B cell (primary cell): ENCODE results near the gene PPARD. TPM values are rescaled to one million over a fixed set of nuclear protein-coding genes. Genes with fewer than 3 reads are reported as not detected.
A peak's percentile ranks its signal among the peaks of the same experiment; 100 is the strongest.
"Not testable (repeated sequence)": the region's sequence is repeated elsewhere in the genome, so short reads cannot be mapped to it uniquely, and the experiment has no call there.

Experiments
- ATAC-seq: fragments of 200-7000 bp; cut with Tn5 transposase; one replicate; pipeline ENCODE4 v1.10.0; 2021; ENCODE audit warnings: low read depth, mild to moderate bottlenecking, moderate number of reproducible peaks, moderate library complexity
- CTCF ChIA-PET: fragments of 350-600 bp; sonication (Branson Sonifier 250); formaldehyde crosslinking; loops from one replicate; lab custom pipeline; 2021; ENCODE audit warnings: antibody characterized with exemption, inconsistent platforms; lab: Charles Lee
- POLR2A ChIA-PET: fragments of 350-600 bp; sonication (Branson Sonifier 250); formaldehyde crosslinking; loops from one replicate; lab custom pipeline; 2021; ENCODE audit warnings: antibody characterized with exemption; lab: Charles Lee
- DNase-seq: peaks from one replicate; pipeline ENCODE4 v3.0.0; 2013
- H2AFZ ChIP-seq: 2 replicates; pipeline ENCODE4 v1.6.1; 2012; ENCODE audit warnings: mild to moderate bottlenecking, low read depth, low read length; ENCODE audit not compliant: insufficient read depth, poor library complexity, severe bottlenecking
- H3K27ac ChIP-seq, 2 donors: 1 replicate in 1 of 2; 2 replicates in 1 of 2; pipeline ENCODE4 v1.5.1; 2012 to 2013; ENCODE audit warnings: low read length in 2 of 2, mild to moderate bottlenecking in 2 of 2, moderate library complexity in 1 of 2
- H3K27me3 ChIP-seq, 4 experiments: fragments of 200-600 bp in 1 of 4; sonication (generic) in 1 of 4; replicated peaks in 1 of 4; 1 replicate in 2 of 4; 2 replicates in 2 of 4; pipeline versions ENCODE4 v1.6.1 to v1.7.0; 2013 to 2016; ENCODE audit warnings: low read length in 3 of 4, mild to moderate bottlenecking in 2 of 4, mixed read lengths in 1 of 4, moderate library complexity in 1 of 4; ENCODE audit not compliant: insufficient read depth in 4 of 4, control insufficient read depth in 3 of 4; ENCODE audit errors: control extremely low read depth in 1 of 4
- H3K36me3 ChIP-seq, 2 experiments: replicated peaks in 1 of 2; 1 replicate in 1 of 2; 2 replicates in 1 of 2; pipeline versions ENCODE4 v1.6.1 to v1.7.1; 2013; ENCODE audit warnings: low read length in 1 of 2; ENCODE audit not compliant: insufficient read depth in 2 of 2, control insufficient read depth in 1 of 2; ENCODE audit errors: control extremely low read depth in 1 of 2, extremely low read depth in 1 of 2
- H3K4me1 ChIP-seq, 2 donors: fragments of 200-600 bp in 1 of 2; sonication (generic) in 1 of 2; 1 replicate in 1 of 2; 2 replicates in 1 of 2; pipeline versions ENCODE4 v1.5.1 to v1.6.1; 2013 to 2017; ENCODE audit warnings: low read length in 2 of 2; ENCODE audit not compliant: control insufficient read depth in 2 of 2, insufficient read depth in 2 of 2
- H3K4me2 ChIP-seq: replicated peaks from 2 replicates; pipeline ENCODE3; 2012; ENCODE audit warnings: mild to moderate bottlenecking, low read depth, low read length; ENCODE audit not compliant: poor library complexity, severe bottlenecking
- H3K4me3 ChIP-seq, 5 experiments: fragments of 200-600 bp in 1 of 5; sonication (generic) in 1 of 5; 1 replicate in 3 of 5; 2 replicates in 2 of 5; pipeline versions ENCODE4 v1.5.1 to v1.7.0; 2011 to 2016; ENCODE audit warnings: low read length in 4 of 5, mild to moderate bottlenecking in 4 of 5, low read depth in 2 of 5, control low read depth in 1 of 5, moderate library complexity in 1 of 5; ENCODE audit not compliant: insufficient read depth in 1 of 5; ENCODE audit errors: control extremely low read depth in 1 of 5, extremely low read depth in 1 of 5
- H3K79me2 ChIP-seq: fragments of 200-600 bp; sonication (generic); one replicate; pipeline ENCODE4 v1.6.0; 2016; ENCODE audit warnings: low read length; ENCODE audit not compliant: control insufficient read depth, insufficient read depth
- H3K9ac ChIP-seq: fragments of 200-600 bp; sonication (generic); 2 replicates; pipeline ENCODE4 v1.6.1; 2017; ENCODE audit warnings: mild to moderate bottlenecking, low read length, moderate library complexity
- H3K9me3 ChIP-seq, 3 donors: one replicate each; pipeline versions ENCODE4 v1.6.1 to v1.7.1; 2013; ENCODE audit warnings: low read length in 2 of 3; ENCODE audit not compliant: control insufficient read depth in 2 of 3, insufficient read depth in 1 of 3; ENCODE audit errors: control extremely low read depth in 1 of 3
- H4K20me1 ChIP-seq: 2 replicates; pipeline ENCODE4 v1.6.0; 2012; ENCODE audit warnings: mild to moderate bottlenecking, low read length; ENCODE audit not compliant: insufficient read depth, control insufficient read depth, poor library complexity, severe bottlenecking
- H3K27ac Mint-ChIP-seq: one replicate; pipeline ENCODE4 v1.8.0; 2021; ENCODE audit warnings: mixed read lengths
- H3K27me3 Mint-ChIP-seq: one replicate; pipeline ENCODE4 v1.8.0; 2021; ENCODE audit warnings: mixed read lengths
- H3K4me1 Mint-ChIP-seq: one replicate; pipeline ENCODE4 v1.8.0; 2021; ENCODE audit warnings: mixed read lengths
- H3K4me3 Mint-ChIP-seq: one replicate; pipeline ENCODE4 v1.8.0; 2021; ENCODE audit warnings: mixed read lengths
- H3K9me3 Mint-ChIP-seq: one replicate; pipeline ENCODE4 v1.8.0; 2022; ENCODE audit warnings: mixed read lengths; ENCODE audit not compliant: insufficient read depth
- EZH2 ChIP-seq: IDR thresholded peaks from 2 replicates; pipeline ENCODE4 v1.6.1; 2012; ENCODE audit warnings: borderline replicate concordance, low read depth, mild to moderate bottlenecking, moderate library complexity, low read length; ENCODE audit not compliant: insufficient read depth, poor library complexity, severe bottlenecking
- WGBS: methylation state at CpG from one replicate; pipeline ENCODE4 v1.1.5; 2013; ENCODE audit warnings: missing lambda C conversion rate; ENCODE audit not compliant: insufficient coverage; 5-methylcytosine and 5-hydroxymethylcytosine counted together
- intact Hi-C: fragments of 100-400 bp; cut with micrococcal nuclease; formaldehyde crosslinking; loops from one replicate; pipeline ENCODE4 v1.10.0; 2022
- polyA plus RNA-seq: library from polyadenylated mRNA; depleted of rRNA; stranded (reverse); fragments of >200 nt; gene quantifications from 2 replicates; pipeline ENCODE4 v1.2.3, GENCODE V29; 2012
- total RNA-seq, 2 donors: library from RNA; stranded (reverse); fragments of 120-200 nt in 1 of 2; gene quantifications; 1 replicate in 1 of 2; 2 replicates in 1 of 2; pipeline versions ENCODE4 v1.2.3 to v1.2.4, GENCODE V29; 2013 to 2022

PPARD gene
- total and polyA plus RNA-seq, 2 donors (not counting 1 experiment from before 2014, with no cell fraction given), result 37.9 to 38.9 TPM

- H4K20me1 ChIP-seq, intact Hi-C loops, DNase-seq, H3K27ac ChIP-seq, H3K9me3 ChIP-seq, H3K4me3 Mint-ChIP-seq, H2AFZ ChIP-seq, H3K4me2 ChIP-seq, H3K9me3 Mint-ChIP-seq, H3K27me3 Mint-ChIP-seq, ATAC-seq, H3K9ac ChIP-seq, H3K4me3 ChIP-seq, H3K27ac Mint-ChIP-seq, H3K27me3 ChIP-seq: not testable (repeated sequence)
- CTCF ChIA-PET, result interaction anchor here (1.2 to 9.7 kb wide), 2 partner anchors 11 to 17 kb away, joined by 4 to 87 read pairs; partner anchors contain the start of gene DEF6
- POLR2A ChIA-PET, result interaction anchor here (0.7 kb wide), 1 partner anchor 1483 kb away, joined by 3 read pairs; no protein-coding TSS in a partner anchor
- Histone ChIP-seq H3K4me1 (peaks cover 51 to 65% of the 10 kb centered on the region in 2 donors), H3K79me2 (peaks cover 99% of the 10 kb centered on the region), H3K36me3 (peaks cover 0 to 50% of the 10 kb centered on the region in 2 experiments)
- WGBS, result no CpG with 5 or more reads among the region's 2 CpGs
- peaks cover 71% of the 10 kb centered on the region for H3K4me1 Mint-ChIP-seq
Observed at GRCh38 chr6:35308543-35308942, 33.8 kb upstream of the PPARD start.

DNA sequence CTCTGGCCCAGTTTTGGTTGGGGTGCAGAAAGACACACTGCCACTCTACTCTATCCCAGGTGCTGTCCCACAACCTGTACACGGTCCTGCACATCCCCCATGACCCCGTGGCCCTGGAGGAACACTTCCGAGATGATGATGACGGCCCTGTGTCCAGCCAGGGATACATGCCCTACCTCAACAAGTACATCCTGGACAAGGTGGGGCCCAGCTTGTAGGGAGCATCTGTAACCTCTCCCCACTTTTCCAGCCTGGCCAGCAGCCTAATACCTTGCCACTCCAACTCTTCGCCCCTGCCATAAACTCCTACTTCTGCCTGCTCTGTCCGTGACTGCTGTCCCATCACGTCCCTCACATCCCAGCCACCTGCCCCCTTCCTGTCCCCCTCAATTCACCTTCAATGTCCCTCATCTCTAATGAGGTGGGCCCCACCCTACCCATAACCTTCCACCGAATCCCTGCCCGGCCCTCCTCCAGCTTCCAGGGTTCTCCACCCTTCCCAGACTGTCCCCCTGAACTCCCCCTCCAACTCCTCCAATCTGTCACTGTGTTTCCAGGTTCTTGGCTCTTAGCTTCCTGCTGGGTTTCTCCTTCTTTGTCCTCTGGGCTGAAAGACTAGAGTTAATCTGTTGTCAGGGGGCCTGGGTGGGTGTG lies 32.6 kb upstream of the PPARD start:
- H3K36me3 ChIP-seq, result peaks cover 0 to 46% of the 10 kb centered on the region in 2 experiments
- Mint-ChIP-seq H3K27me3 (no peaks in the 10 kb centered on the region), H3K4me3 (peak overlapping the region; percentile 32), H3K9me3 (no peaks in the 10 kb centered on the region), H3K27ac (peak overlapping the region; percentile 99), H3K4me1 (peaks cover 71% of the 10 kb centered on the region)
- ChIA-PET POLR2A (interaction anchor here (0.6 to 0.9 kb wide), 2 partner anchors 10 to 16 kb away, joined by 4 to 7 read pairs; no protein-coding TSS in a partner anchor), CTCF (interaction anchor here (1.3 to 9.7 kb wide), 2 partner anchors 9 to 12 kb away, joined by 3 to 87 read pairs; partner anchors contain the start of gene DEF6)
- no peak overlapping the region for H2AFZ ChIP-seq
- no peak for ATAC-seq
- H4K20me1 ChIP-seq, result no peaks in the 10 kb centered on the region
- peak overlapping the region; percentile 78 to 89 for H3K27ac ChIP-seq
- H3K27me3 ChIP-seq, result no peaks in the 10 kb centered on the region
- H3K9me3 ChIP-seq, result no peaks in the 10 kb centered on the region
- TF ChIP-seq EZH2, result no peak
- H3K9ac ChIP-seq, result peak overlapping the region; percentile 60
- no peak overlapping the region for H3K4me3 ChIP-seq
- peaks cover 41 to 55% of the 10 kb centered on the region in 2 donors for H3K4me1 ChIP-seq
- intact Hi-C loops, result loop anchor here (2.0 kb wide), 1 partner anchor 17 kb away; no protein-coding TSS in a partner anchor
- peak overlapping the region; percentile 74 for H3K4me2 ChIP-seq
- DNase-seq, result no peak
- WGBS, result 94% methylated on average over 9 of the region's 9 CpGs
- peaks cover 94% of the 10 kb centered on the region for H3K79me2 ChIP-seq
